Neural progenitor cell (in vitro differentiated cells): ENCODE measurements around the gene EIF3CL.
"Not testable (repeated sequence)": the region's sequence is repeated elsewhere in the genome, so short reads cannot be mapped to it uniquely, and the experiment has no call there.

Source experiments
- CTCF ChIP-seq: fragments of 200-600 bp; sonication (generic); IDR thresholded peaks from 2 replicates; pipeline ENCODE4 v1.5.1; 2017; ENCODE audit warnings: antibody characterized with exemption, mild to moderate bottlenecking
- EZH2 ChIP-seq: fragments of 200-600 bp; sonication (generic); IDR thresholded peaks from 2 replicates; pipeline ENCODE4 v1.6.1; 2017; ENCODE audit warnings: antibody characterized with exemption, mild to moderate bottlenecking, moderate library complexity
- EZH2phosphoT487 ChIP-seq: fragments of 200-600 bp; sonication (generic); IDR thresholded peaks from 2 replicates; pipeline ENCODE4 v1.6.1; 2017; ENCODE audit warnings: antibody characterized with exemption

- not testable (repeated sequence) for TF ChIP-seq CTCF, EZH2, EZH2phosphoT487
These were observed 11.6 kb downstream of the EIF3CL start for GRCh38 chr16:28392054-28392453.
